SU-DHL-6 (cell line): ENCODE measurements around the gene ZNF146.

Experiments
- H2AFZ ChIP-seq: fragments of 200-600 bp; sonication (generic); 2 replicates; pipeline ENCODE4 v1.6.1; 2014; ENCODE audit warnings: low read depth, mild to moderate bottlenecking, moderate library complexity, mixed read lengths, antibody characterized with exemption, low read length; ENCODE audit not compliant: severe bottlenecking
- H3F3A ChIP-seq: fragments of 200-600 bp; shearing (Covaris generic); 2 replicates; pipeline ENCODE4 v1.6.0; 2016; ENCODE audit warnings: antibody characterized with exemption, mild to moderate bottlenecking; ENCODE audit not compliant: insufficient read depth
- H3K27ac ChIP-seq: fragments of 200-600 bp; sonication (generic); 2 replicates; pipeline ENCODE4 v1.5.1; 2016; ENCODE audit warnings: low read depth, mild to moderate bottlenecking, low read length, moderate library complexity, mixed read lengths
- H3K27me3 ChIP-seq: fragments of 200-600 bp; sonication (generic), shearing (Covaris generic); 2 replicates; pipeline ENCODE4 v1.6.0; 2014; ENCODE audit warnings: mild to moderate bottlenecking, low read length
- H3K36me3 ChIP-seq: fragments of 200-600 bp; sonication (generic); 2 replicates; pipeline ENCODE4 v1.6.1; 2014; ENCODE audit warnings: mild to moderate bottlenecking, low read length, mixed read lengths
- H3K4me2 ChIP-seq: fragments of 300-600, 200-600 bp; shearing (Covaris generic), sonication (generic); 2 replicates; pipeline ENCODE4 v1.6.0; 2014; ENCODE audit warnings: low read length, low read depth, mild to moderate bottlenecking; ENCODE audit not compliant: poor library complexity, severe bottlenecking
- H3K4me3 ChIP-seq: fragments of 200-600 bp; sonication (generic); 2 replicates; pipeline ENCODE4 v1.5.1; 2014; ENCODE audit warnings: antibody characterized with exemption, low read length, mild to moderate bottlenecking, mixed read lengths; ENCODE audit not compliant: insufficient read depth, poor library complexity, severe bottlenecking
- H3K79me2 ChIP-seq: fragments of 200-600 bp; sonication (generic); 2 replicates; pipeline ENCODE4 v1.6.1; 2014; ENCODE audit warnings: mild to moderate bottlenecking, low read length, moderate library complexity; ENCODE audit not compliant: insufficient read depth
- H3K9ac ChIP-seq: fragments of 200-600 bp; sonication (generic); 2 replicates; pipeline ENCODE4 v1.7.0; 2014; ENCODE audit warnings: mild to moderate bottlenecking, low read length
- H3K9me2 ChIP-seq: fragments of 200-600 bp; sonication (generic); replicated peaks from 2 replicates; pipeline ENCODE4 v1.6.1; 2014; ENCODE audit warnings: low read length; ENCODE audit not compliant: insufficient read depth
- H3K9me3 ChIP-seq: fragments of 200-600 bp; sonication (generic); 2 replicates; pipeline ENCODE4 v1.6.1; 2014; ENCODE audit warnings: low read length, mixed read lengths; ENCODE audit not compliant: insufficient read depth
- H4K20me1 ChIP-seq: fragments of 200-600 bp; sonication (generic); 2 replicates; pipeline ENCODE4 v1.6.1; 2014; ENCODE audit warnings: low read depth, mild to moderate bottlenecking, antibody characterized with exemption, low read length, moderate library complexity, mixed read lengths
- CTCF ChIP-seq: fragments of 200-600 bp; sonication (generic); IDR thresholded peaks from one replicate; pipeline ENCODE4 v1.5.1; 2017; ENCODE audit warnings: antibody characterized with exemption, mild to moderate bottlenecking, low read length, moderate library complexity; ENCODE audit not compliant: insufficient read depth, poor library complexity, severe bottlenecking
- EZH2phosphoT487 ChIP-seq: fragments of 200-600 bp; sonication (generic), shearing (Covaris generic); conservative IDR thresholded peaks from 2 replicates; pipeline ENCODE4 v1.6.1; 2018; ENCODE audit warnings: mild to moderate bottlenecking, antibody characterized with exemption, low read length, moderate library complexity, mixed read lengths

ZNF146 gene

GRCh38 chr19:36244066-36244465 lies 29.2 kb downstream of the ZNF146 start:
- no peak overlapping the region for H3K4me3 ChIP-seq
- H2AFZ ChIP-seq, result no peak overlapping the region
- no peaks in the 10 kb centered on the region for H4K20me1 ChIP-seq
- no peak overlapping the region for H3K9ac ChIP-seq
- H3F3A ChIP-seq, result peaks cover 12% of the 10 kb centered on the region; the same call in 1 of the 2 replicates
- H3K27me3 ChIP-seq, result no peaks in the 10 kb centered on the region
- no peak overlapping the region for H3K27ac ChIP-seq
- no peaks in the 10 kb centered on the region for H3K79me2 ChIP-seq
- TF ChIP-seq EZH2phosphoT487 (no peak), CTCF (no peak)
- H3K36me3 ChIP-seq, result peaks cover 2% of the 10 kb centered on the region; the same call in 1 of the 2 replicates
- no peak overlapping the region for H3K4me2 ChIP-seq
- no peaks in the 10 kb centered on the region for H3K9me2 ChIP-seq
- no peaks in the 10 kb centered on the region for H3K9me3 ChIP-seq

GRCh38 chr19:36245210-36246005 lies 30.5 kb downstream of the ZNF146 start:
- no peaks in the 10 kb centered on the region for H3K79me2 ChIP-seq
- peaks cover 7% of the 10 kb centered on the region; the same call in 1 of the 2 replicates for H3F3A ChIP-seq
- H3K27me3 ChIP-seq, result no peaks in the 10 kb centered on the region
- TF ChIP-seq EZH2phosphoT487, result no peak
- no peak for TF ChIP-seq CTCF
- no peaks in the 10 kb centered on the region for H4K20me1 ChIP-seq
- no peaks in the 10 kb centered on the region for H3K9me2 ChIP-seq
- no peak overlapping the region for H3K4me2 ChIP-seq
- no peaks in the 10 kb centered on the region for H3K36me3 ChIP-seq
- H3K9me3 ChIP-seq, result no peaks in the 10 kb centered on the region
- H3K4me3 ChIP-seq, result no peak overlapping the region
- H2AFZ ChIP-seq, result no peak overlapping the region
- H3K9ac ChIP-seq, result no peak overlapping the region
- no peak overlapping the region for H3K27ac ChIP-seq

- Histone ChIP-seq H2AFZ (no peak overlapping the region), H4K20me1 (no peaks in the 10 kb centered on the region), H3K27ac (no peak overlapping the region), H3K4me3 (no peak overlapping the region), H3F3A (peaks cover 7% of the 10 kb centered on the region; the same call in 1 of the 2 replicates), H3K9me2 (no peaks in the 10 kb centered on the region), H3K27me3 (no peaks in the 10 kb centered on the region), H3K36me3 (no peaks in the 10 kb centered on the region), H3K4me2 (no peak overlapping the region), H3K9ac (no peak overlapping the region), H3K9me3 (no peaks in the 10 kb centered on the region), H3K79me2 (no peaks in the 10 kb centered on the region)
- TF ChIP-seq EZH2phosphoT487 (no peak), CTCF (no peak)
Observed at GRCh38 chr19:36246006-36246481, 31.1 kb downstream of the ZNF146 start.
